Caco-2 (cell line): ENCODE data around the gene OPTC. TPM values are rescaled to one million over a fixed set of nuclear protein-coding genes. Genes with fewer than 3 reads are reported as not detected.
A peak's percentile ranks its signal among the peaks of the same experiment; 100 is the strongest.

Source experiments
- BruUV-seq: library from RNA; stranded (reverse); fragments of 400-500 nt; replicated peaks from 2 replicates; lab custom pipeline; 2021; lab: Mats Ljungman, UMichigan
- CTCF ChIA-PET: fragments of 300-600 bp; sonication (Branson Sonifier 250); formaldehyde crosslinking; loops from one replicate; lab custom pipeline; 2022; ENCODE audit warnings: antibody characterized with exemption; lab: Charles Lee
- POLR2A ChIA-PET: fragments of 300-600 bp; sonication (Branson Sonifier 250); formaldehyde crosslinking; loops from one replicate; lab custom pipeline; 2022; ENCODE audit warnings: antibody characterized with exemption; lab: Charles Lee
- DNase-seq, 2 experiments: peaks; one replicate each; pipeline versions ENCODE4 v3.0.0 to v3.0.0-alpha.2; 2020 to 2022
- H3K27me3 ChIP-seq: replicated peaks from 2 replicates; pipeline ENCODE4 v1.6.0; 2011; ENCODE audit warnings: low read length; ENCODE audit not compliant: control insufficient read depth, insufficient read depth
- H3K36me3 ChIP-seq: 2 replicates; pipeline ENCODE4 v1.5.1; 2011; ENCODE audit warnings: low read length; ENCODE audit not compliant: control insufficient read depth, insufficient read depth
- H3K4me1 ChIP-seq: fragments of 250-450 bp; sonication (Bioruptor Pico); 2 replicates; pipeline ENCODE4 v1.5.1; 2020; ENCODE audit warnings: mild to moderate bottlenecking
- H3K4me3 ChIP-seq: 2 replicates; pipeline ENCODE4 v1.5.1; 2011; ENCODE audit warnings: low read depth, mild to moderate bottlenecking, control low read depth, low read length
- H3K9me3 ChIP-seq: fragments of 250-450 bp; sonication (Bioruptor Pico); 2 replicates; pipeline ENCODE4 v1.5.1; 2020; ENCODE audit warnings: mild to moderate bottlenecking, moderate library complexity
- H3K27ac Mint-ChIP-seq: one replicate; pipeline ENCODE4 v1.8.0; 2022; ENCODE audit warnings: mixed read lengths; ENCODE audit not compliant: unreplicated experiment
- H3K27me3 Mint-ChIP-seq: one replicate; pipeline ENCODE4 v1.8.0; 2022; ENCODE audit warnings: mixed read lengths; ENCODE audit not compliant: insufficient read depth, unreplicated experiment
- H3K36me3 Mint-ChIP-seq: one replicate; pipeline ENCODE4 v1.8.0; 2022; ENCODE audit warnings: mild to moderate bottlenecking, mixed read lengths; ENCODE audit not compliant: insufficient read depth, unreplicated experiment
- H3K4me1 Mint-ChIP-seq: one replicate; pipeline ENCODE4 v1.8.0; 2022; ENCODE audit warnings: low read depth, mixed read lengths; ENCODE audit not compliant: unreplicated experiment
- H3K4me3 Mint-ChIP-seq: one replicate; pipeline ENCODE4 v1.8.0; 2022; ENCODE audit warnings: mild to moderate bottlenecking, moderate library complexity, mixed read lengths; ENCODE audit not compliant: unreplicated experiment
- H3K9me3 Mint-ChIP-seq: one replicate; pipeline ENCODE4 v1.8.0; 2022; ENCODE audit warnings: mixed read lengths; ENCODE audit not compliant: unreplicated experiment
- CTCF ChIP-seq, 2 experiments: fragments of 200-600 bp in 1 of 2; IDR thresholded peaks; 1 replicate in 1 of 2; 2 replicates in 1 of 2; pipeline versions ENCODE4 v1.5.1 to v1.8.0; 2011 to 2022; ENCODE audit warnings: antibody characterized with exemption in 1 of 2, control low read depth in 1 of 2, inconsistent platforms in 1 of 2, low read depth in 1 of 2, low read length in 1 of 2, mild to moderate bottlenecking in 1 of 2, moderate library complexity in 1 of 2; ENCODE audit not compliant: insufficient read depth in 1 of 2, severe bottlenecking in 1 of 2, unreplicated experiment in 1 of 2
- intact Hi-C: fragments of 100-400 bp; cut with micrococcal nuclease; formaldehyde crosslinking; loops from one replicate; pipeline ENCODE4 v1.10.0; 2022; ENCODE audit not compliant: unreplicated experiment
- total RNA-seq: library from RNA; stranded (reverse); gene quantifications from 2 replicates; pipeline ENCODE4 v1.2.3, GENCODE V29; 2022

Gene OPTC
- total RNA-seq, 1 experiment from 2014 or later, result not detected

DNA sequence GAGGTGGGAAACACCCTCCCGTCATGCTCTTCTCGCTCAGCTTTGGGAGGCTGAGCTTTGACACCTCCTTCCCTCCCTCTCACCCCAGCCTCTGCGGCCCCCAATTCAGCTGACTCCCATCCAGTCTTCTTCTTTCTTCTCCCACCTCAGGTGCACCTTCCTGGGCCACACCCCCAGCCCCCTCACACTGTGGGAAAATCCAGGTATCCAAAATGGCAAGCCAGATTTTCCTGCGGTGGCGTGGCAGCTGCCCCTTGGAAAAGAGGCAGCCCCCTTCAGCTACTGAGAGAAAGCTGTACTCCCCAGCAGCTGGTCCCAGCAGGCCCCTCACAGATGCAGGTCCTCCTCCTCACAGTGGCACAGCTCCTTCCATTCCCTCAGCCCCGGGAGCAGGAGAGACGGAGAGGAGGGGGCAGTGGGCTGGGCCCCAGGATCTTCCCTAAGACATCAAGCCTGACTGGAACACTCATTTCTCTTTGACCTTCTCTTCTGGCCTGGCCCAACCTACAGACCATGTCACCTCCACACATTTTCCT, 61.6 kb downstream of the OPTC start:
- Histone ChIP-seq H3K36me3 (no peaks in the 10 kb centered on the region), H3K4me1 (peaks cover 16% of the 10 kb centered on the region), H3K27me3 (no peaks in the 10 kb centered on the region), H3K4me3 (no peak overlapping the region), H3K9me3 (peaks cover 12% of the 10 kb centered on the region)
- Mint-ChIP-seq H3K27ac (peak overlapping the region; percentile 70), H3K27me3 (peaks cover 3% of the 10 kb centered on the region), H3K9me3 (no peaks in the 10 kb centered on the region), H3K4me1 (peaks cover 11% of the 10 kb centered on the region), H3K4me3 (no peak overlapping the region), H3K36me3 (no peaks in the 10 kb centered on the region)
- ChIA-PET POLR2A (no interaction called here), CTCF (no interaction called here)
- TF ChIP-seq CTCF (IDR thresholded peaks at IDR 0.05; ENCODE audit: insufficient read depth in 1 of 2, low read depth in 1 of 2, low read length in 1 of 2, severe bottlenecking in 1 of 2, unreplicated experiment in 1 of 2), result no peak
- no TSS peak for BruUV-seq
- DNase-seq, result no peak
- intact Hi-C loops, result no loop called here

DNA sequence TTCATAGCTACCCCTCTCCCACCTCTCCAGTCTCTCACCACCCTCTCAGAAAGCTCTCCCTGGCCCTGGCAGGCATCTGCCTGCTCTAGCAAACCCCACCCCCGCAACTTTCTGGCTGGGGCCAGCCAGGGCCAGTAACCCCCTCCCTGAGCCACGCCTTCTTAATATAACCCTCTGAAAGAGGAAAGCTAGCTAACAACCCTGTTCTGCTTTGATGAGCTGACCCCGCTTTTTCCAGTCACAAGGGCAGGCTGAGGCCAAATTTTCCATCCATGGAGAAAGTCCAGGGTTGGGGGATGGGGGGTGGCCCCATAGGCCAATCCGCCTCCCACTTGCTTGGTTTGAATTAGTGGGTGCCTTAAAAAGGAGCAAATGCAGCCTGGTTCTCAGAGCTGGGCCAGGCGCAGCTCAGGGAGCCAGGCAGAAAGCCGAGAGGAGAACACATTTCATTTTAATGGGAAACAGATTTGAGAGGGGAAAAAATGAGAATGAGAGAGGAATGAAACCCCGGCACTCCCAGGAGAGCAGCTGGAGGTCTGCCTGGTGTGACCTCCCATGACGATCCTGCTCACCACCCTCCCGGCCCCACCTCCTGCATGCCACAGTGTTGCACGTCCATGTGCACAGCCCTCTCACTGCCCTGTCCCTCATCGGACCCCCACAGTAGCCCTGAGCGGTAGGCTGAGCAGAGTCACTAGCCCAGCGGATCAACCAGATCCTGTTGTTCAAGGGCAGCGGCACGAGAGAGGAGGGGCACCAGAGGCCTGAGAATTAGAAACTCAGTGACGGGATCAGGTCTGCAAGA, 62.3 kb downstream of the OPTC start:
- peak overlapping the region; percentile 70 for H3K27ac Mint-ChIP-seq
- H3K27me3 Mint-ChIP-seq, result peaks cover 3% of the 10 kb centered on the region
- Histone ChIP-seq H3K4me1 (peaks cover 14% of the 10 kb centered on the region), H3K4me3 (no peak overlapping the region), H3K36me3 (no peaks in the 10 kb centered on the region), H3K9me3 (peaks cover 9% of the 10 kb centered on the region), H3K27me3 (no peaks in the 10 kb centered on the region; the same call in 1 of the 2 replicates)
- ChIA-PET POLR2A (no interaction called here), CTCF (no interaction called here)
- H3K9me3 Mint-ChIP-seq, result no peaks in the 10 kb centered on the region
- intact Hi-C loops, result no loop called here
- no peak for TF ChIP-seq CTCF (IDR thresholded peaks at IDR 0.05; ENCODE audit: insufficient read depth in 1 of 2, low read depth in 1 of 2, low read length in 1 of 2, severe bottlenecking in 1 of 2, unreplicated experiment in 1 of 2)
- no peak for DNase-seq
- H3K36me3 Mint-ChIP-seq, result no peaks in the 10 kb centered on the region
- peaks cover 11% of the 10 kb centered on the region for H3K4me1 Mint-ChIP-seq
- no peak overlapping the region for H3K4me3 Mint-ChIP-seq
- BruUV-seq, result no TSS peak

GRCh38 chr1:203557390-203557789, 63.4 kb downstream of the OPTC start:
- POLR2A ChIA-PET, result no interaction called here
- no peaks in the 10 kb centered on the region for H3K9me3 ChIP-seq
- TF ChIP-seq CTCF (IDR thresholded peaks at IDR 0.05; ENCODE audit: insufficient read depth in 1 of 2, low read depth in 1 of 2, low read length in 1 of 2, severe bottlenecking in 1 of 2, unreplicated experiment in 1 of 2), result no peak
- intact Hi-C loops, result no loop called here
- no peaks in the 10 kb centered on the region for H3K36me3 Mint-ChIP-seq
- no peak overlapping the region for H3K4me3 ChIP-seq
- H3K27me3 Mint-ChIP-seq, result peaks cover 3% of the 10 kb centered on the region
- no peak for DNase-seq
- H3K27me3 ChIP-seq, result no peaks in the 10 kb centered on the region; the same call in 1 of the 2 replicates
- H3K9me3 Mint-ChIP-seq, result no peaks in the 10 kb centered on the region
- H3K4me3 Mint-ChIP-seq, result no peak overlapping the region
- no TSS peak for BruUV-seq
- H3K27ac Mint-ChIP-seq, result no peak overlapping the region
- peaks cover 4% of the 10 kb centered on the region; the same call in 1 of the 2 replicates for H3K4me1 ChIP-seq
- CTCF ChIA-PET, result no interaction called here
- H3K36me3 ChIP-seq, result no peaks in the 10 kb centered on the region
- peaks cover 11% of the 10 kb centered on the region for H3K4me1 Mint-ChIP-seq
